ENCODE data around the gene KIR2DL3.
"Not testable (repeated sequence)": the region's sequence is repeated elsewhere in the genome, so short reads cannot be mapped to it uniquely, and the experiment has no call there.

KIR2DL3 gene

GRCh38 chr19:54775095-54775815 is 36.9 kb downstream of the KIR2DL3 start:
- DNase-seq (ENCODE audit: low read depth); H3K9ac ChIP-seq (ENCODE audit: low read length); H3K4me1 ChIP-seq (ENCODE audit: control insufficient read depth, insufficient read depth, low read length); H3K27me3 ChIP-seq (replicated peaks; ENCODE audit: control insufficient read depth, insufficient read depth, low read length); H3K9me3 ChIP-seq (ENCODE audit: control insufficient read depth, low read length); H3K4me3 ChIP-seq (ENCODE audit: low read length); H3K36me3 ChIP-seq (ENCODE audit: control insufficient read depth, insufficient read depth, low read length, severe bottlenecking): not testable (repeated sequence)

GRCh38 chr19:54775830-54776229 is 37.5 kb downstream of the KIR2DL3 start:
- H3K27me3 ChIP-seq (replicated peaks; ENCODE audit: control insufficient read depth, insufficient read depth, low read length); H3K9me3 ChIP-seq (ENCODE audit: control insufficient read depth, low read length); H3K36me3 ChIP-seq (ENCODE audit: control insufficient read depth, insufficient read depth, low read length, severe bottlenecking); DNase-seq (ENCODE audit: low read depth); H3K4me1 ChIP-seq (ENCODE audit: control insufficient read depth, insufficient read depth, low read length); H3K4me3 ChIP-seq (ENCODE audit: low read length); H3K9ac ChIP-seq (ENCODE audit: low read length): not testable (repeated sequence)

- not testable (repeated sequence) for DNase-seq (ENCODE audit: low read depth); H3K36me3 ChIP-seq (ENCODE audit: control insufficient read depth, insufficient read depth, low read length, severe bottlenecking); H3K27me3 ChIP-seq (replicated peaks; ENCODE audit: control insufficient read depth, insufficient read depth, low read length); H3K9me3 ChIP-seq (ENCODE audit: control insufficient read depth, low read length); H3K4me1 ChIP-seq (ENCODE audit: control insufficient read depth, insufficient read depth, low read length); H3K4me3 ChIP-seq (ENCODE audit: low read length); H3K9ac ChIP-seq (ENCODE audit: low read length)
Observed at GRCh38 chr19:54777851-54778250, 39.5 kb downstream of the KIR2DL3 start.

DNA sequence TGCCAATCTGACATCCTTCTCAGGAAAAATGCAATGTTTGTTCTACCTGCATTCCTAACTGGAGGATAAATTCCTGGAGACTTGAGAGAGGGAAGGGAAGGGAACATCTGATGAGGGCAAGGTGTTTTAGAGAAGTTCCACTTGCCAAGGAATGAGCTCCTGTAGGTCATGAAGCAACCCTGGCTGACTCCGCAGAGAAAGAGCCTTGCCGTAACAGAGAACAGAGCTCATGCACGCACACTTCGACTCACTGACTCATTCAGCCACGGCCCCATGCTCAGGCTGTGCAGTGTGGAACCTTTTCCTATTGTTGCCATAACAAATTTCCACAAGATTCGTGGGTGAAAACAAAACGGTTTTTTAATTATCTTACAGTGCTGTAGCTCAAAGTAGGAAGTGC is 40.6 kb downstream of the KIR2DL3 start:
- not testable (repeated sequence) for H3K36me3 ChIP-seq (ENCODE audit: control insufficient read depth, insufficient read depth, low read length, severe bottlenecking); H3K9me3 ChIP-seq (ENCODE audit: control insufficient read depth, low read length); H3K4me1 ChIP-seq (ENCODE audit: control insufficient read depth, insufficient read depth, low read length); H3K9ac ChIP-seq (ENCODE audit: low read length); DNase-seq (ENCODE audit: low read depth); H3K4me3 ChIP-seq (ENCODE audit: low read length); H3K27me3 ChIP-seq (replicated peaks; ENCODE audit: control insufficient read depth, insufficient read depth, low read length)

- DNase-seq (ENCODE audit: low read depth); H3K9ac ChIP-seq (ENCODE audit: low read length); H3K4me3 ChIP-seq (ENCODE audit: low read length); H3K27me3 ChIP-seq (replicated peaks; ENCODE audit: control insufficient read depth, insufficient read depth, low read length); H3K36me3 ChIP-seq (ENCODE audit: control insufficient read depth, insufficient read depth, low read length, severe bottlenecking); H3K4me1 ChIP-seq (ENCODE audit: control insufficient read depth, insufficient read depth, low read length); H3K9me3 ChIP-seq (ENCODE audit: control insufficient read depth, low read length): not testable (repeated sequence)
Observed at GRCh38 chr19:54782916-54783315, 44.6 kb downstream of the KIR2DL3 start.

GRCh38 chr19:54786091-54786723 is 47.9 kb downstream of the KIR2DL3 start:
- H3K4me1 ChIP-seq (ENCODE audit: control insufficient read depth, insufficient read depth, low read length); DNase-seq (ENCODE audit: low read depth); H3K27me3 ChIP-seq (replicated peaks; ENCODE audit: control insufficient read depth, insufficient read depth, low read length); H3K9ac ChIP-seq (ENCODE audit: low read length); H3K36me3 ChIP-seq (ENCODE audit: control insufficient read depth, insufficient read depth, low read length, severe bottlenecking); H3K4me3 ChIP-seq (ENCODE audit: low read length); H3K9me3 ChIP-seq (ENCODE audit: control insufficient read depth, low read length): not testable (repeated sequence)

DNA sequence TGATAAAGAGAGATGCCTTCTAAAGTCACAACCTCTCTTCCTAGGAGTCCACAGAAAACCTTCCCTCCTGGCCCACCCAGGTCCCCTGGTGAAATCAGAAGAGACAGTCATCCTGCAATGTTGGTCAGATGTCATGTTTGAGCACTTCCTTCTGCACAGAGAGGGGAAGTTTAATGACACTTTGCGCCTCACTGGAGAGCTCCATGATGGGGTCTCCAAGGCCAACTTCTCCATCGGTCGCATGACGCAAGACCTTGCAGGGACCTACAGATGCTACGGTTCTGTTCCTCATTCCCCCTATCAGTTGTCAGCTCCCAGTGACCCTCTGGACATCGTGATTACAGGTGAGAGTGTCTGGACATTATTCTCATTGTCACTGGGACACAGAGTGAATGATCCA is 49.8 kb downstream of the KIR2DL3 start:
- DNase-seq (ENCODE audit: low read depth); H3K27me3 ChIP-seq (replicated peaks; ENCODE audit: control insufficient read depth, insufficient read depth, low read length): not testable (repeated sequence)

GRCh38 chr19:54790711-54791110 is 52.4 kb downstream of the KIR2DL3 start:
- Histone ChIP-seq H3K36me3 (ENCODE audit: control insufficient read depth, insufficient read depth, low read length, severe bottlenecking) (no peaks in the 10 kb centered on the region), H3K9ac (ENCODE audit: low read length) (no peak overlapping the region), H3K4me1 (ENCODE audit: control insufficient read depth, insufficient read depth, low read length) (no peaks in the 10 kb centered on the region), H3K27me3 (replicated peaks; ENCODE audit: control insufficient read depth, insufficient read depth, low read length) (no peaks in the 10 kb centered on the region), H3K9me3 (ENCODE audit: control insufficient read depth, low read length) (no peaks in the 10 kb centered on the region), H3K4me3 (ENCODE audit: low read length) (no peak overlapping the region)
- DNase-seq (ENCODE audit: low read depth), result no peak

More for the DNA sequence above, 49.8 kb downstream of the KIR2DL3 start:
- not testable (repeated sequence) for H3K36me3 ChIP-seq (ENCODE audit: control insufficient read depth, insufficient read depth, low read length, severe bottlenecking); H3K4me1 ChIP-seq (ENCODE audit: control insufficient read depth, insufficient read depth, low read length); H3K4me3 ChIP-seq (ENCODE audit: low read length); H3K9ac ChIP-seq (ENCODE audit: low read length); H3K9me3 ChIP-seq (ENCODE audit: control insufficient read depth, low read length)

DNA sequence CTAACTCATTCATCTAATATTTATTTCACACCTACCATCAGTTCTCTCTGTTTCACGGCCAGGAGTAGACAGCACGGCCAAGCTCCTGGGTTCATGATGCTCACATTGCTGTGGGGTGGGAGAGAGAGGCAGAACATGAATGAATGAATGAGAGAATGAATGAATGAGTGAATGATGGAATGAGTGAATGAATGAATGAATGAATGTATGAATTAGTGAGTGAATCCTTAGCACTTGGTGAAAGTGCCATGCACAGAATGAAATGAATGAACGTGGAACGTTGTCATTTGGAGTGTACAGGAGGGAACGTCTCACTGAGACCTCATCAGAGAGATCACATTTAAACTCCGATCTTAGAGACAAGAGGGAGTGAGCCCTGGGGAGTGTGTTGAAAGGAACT is 53.2 kb downstream of the KIR2DL3 start:
- no peaks in the 10 kb centered on the region for H3K36me3 ChIP-seq (ENCODE audit: control insufficient read depth, insufficient read depth, low read length, severe bottlenecking)
- no peaks in the 10 kb centered on the region for H3K27me3 ChIP-seq (replicated peaks; ENCODE audit: control insufficient read depth, insufficient read depth, low read length)
- H3K9ac ChIP-seq (ENCODE audit: low read length), result no peak overlapping the region
- no peak overlapping the region for H3K4me3 ChIP-seq (ENCODE audit: low read length)
- DNase-seq (ENCODE audit: low read depth), result no peak
- H3K9me3 ChIP-seq (ENCODE audit: control insufficient read depth, low read length), result no peaks in the 10 kb centered on the region
- no peaks in the 10 kb centered on the region for H3K4me1 ChIP-seq (ENCODE audit: control insufficient read depth, insufficient read depth, low read length)

GRCh38 chr19:54792814-54793213 is 54.5 kb downstream of the KIR2DL3 start:
- no peak for DNase-seq (ENCODE audit: low read depth)
- Histone ChIP-seq H3K9me3 (ENCODE audit: control insufficient read depth, low read length) (no peaks in the 10 kb centered on the region), H3K27me3 (replicated peaks; ENCODE audit: control insufficient read depth, insufficient read depth, low read length) (no peaks in the 10 kb centered on the region), H3K36me3 (ENCODE audit: control insufficient read depth, insufficient read depth, low read length, severe bottlenecking) (no peaks in the 10 kb centered on the region), H3K4me1 (ENCODE audit: control insufficient read depth, insufficient read depth, low read length) (no peaks in the 10 kb centered on the region), H3K9ac (ENCODE audit: low read length) (no peak overlapping the region), H3K4me3 (ENCODE audit: low read length) (peak overlapping the region; percentile 67)

DNA sequence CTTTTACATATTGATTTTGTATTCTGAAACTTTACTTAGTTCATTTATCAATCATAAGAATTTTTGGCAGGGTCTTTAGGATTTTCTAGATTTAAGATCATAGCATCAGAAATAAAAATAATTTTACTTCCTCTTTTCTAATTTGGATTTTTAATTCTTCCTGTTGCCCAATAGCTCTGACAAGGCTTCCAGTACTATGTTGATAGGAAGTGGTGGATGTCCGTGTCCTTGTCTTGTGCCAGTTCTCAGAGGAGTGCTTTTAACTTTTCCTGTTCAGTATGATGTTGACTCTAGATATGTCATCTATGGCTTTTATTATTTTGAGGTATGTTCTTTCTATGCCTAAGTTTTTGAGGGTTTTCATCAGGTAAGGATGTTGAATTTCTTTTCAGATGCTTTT is 57.4 kb downstream of the KIR2DL3 start:
- no peaks in the 10 kb centered on the region for H3K36me3 ChIP-seq (ENCODE audit: control insufficient read depth, insufficient read depth, low read length, severe bottlenecking)
- no peak overlapping the region for H3K4me3 ChIP-seq (ENCODE audit: low read length)
- H3K27me3 ChIP-seq (replicated peaks; ENCODE audit: control insufficient read depth, insufficient read depth, low read length), result no peaks in the 10 kb centered on the region
- peaks cover 5% of the 10 kb centered on the region for H3K9me3 ChIP-seq (ENCODE audit: control insufficient read depth, low read length)
- no peak overlapping the region for H3K9ac ChIP-seq (ENCODE audit: low read length)
- no peaks in the 10 kb centered on the region for H3K4me1 ChIP-seq (ENCODE audit: control insufficient read depth, insufficient read depth, low read length)
- DNase-seq (ENCODE audit: low read depth), result no peak
